ENCODE measurements around the gene GALNT16. TPM values are rescaled to one million over a fixed set of nuclear protein-coding genes. Genes with fewer than 3 reads are reported as not detected.
"Not testable (repeated sequence)": the region's sequence is repeated elsewhere in the genome, so short reads cannot be mapped to it uniquely, and the experiment has no call there.

Gene GALNT16
- total RNA-seq, 1 experiment from 2014 or later: not detected

- DNase-seq (ENCODE audit: low read depth): no peak
- in situ Hi-C loops (cut with HindIII; ENCODE audit: low pct_unique_long_range_greater_than_20kb, low sequenced_read_pairs): no loop called here
Observed at GRCh38 chr14:69274321-69274720, 14.4 kb downstream of the GALNT16 start.

GRCh38 chr14:69275331-69275730 lies 15.4 kb downstream of the GALNT16 start:
- DNase-seq (ENCODE audit: low read depth): no peak
- in situ Hi-C loops (cut with HindIII; ENCODE audit: low pct_unique_long_range_greater_than_20kb, low sequenced_read_pairs): no loop called here

GRCh38 chr14:69277356-69277755 lies 17.4 kb downstream of the GALNT16 start:
- DNase-seq (ENCODE audit: low read depth); in situ Hi-C loops (cut with HindIII; ENCODE audit: low pct_unique_long_range_greater_than_20kb, low sequenced_read_pairs): not testable (repeated sequence)

DNA sequence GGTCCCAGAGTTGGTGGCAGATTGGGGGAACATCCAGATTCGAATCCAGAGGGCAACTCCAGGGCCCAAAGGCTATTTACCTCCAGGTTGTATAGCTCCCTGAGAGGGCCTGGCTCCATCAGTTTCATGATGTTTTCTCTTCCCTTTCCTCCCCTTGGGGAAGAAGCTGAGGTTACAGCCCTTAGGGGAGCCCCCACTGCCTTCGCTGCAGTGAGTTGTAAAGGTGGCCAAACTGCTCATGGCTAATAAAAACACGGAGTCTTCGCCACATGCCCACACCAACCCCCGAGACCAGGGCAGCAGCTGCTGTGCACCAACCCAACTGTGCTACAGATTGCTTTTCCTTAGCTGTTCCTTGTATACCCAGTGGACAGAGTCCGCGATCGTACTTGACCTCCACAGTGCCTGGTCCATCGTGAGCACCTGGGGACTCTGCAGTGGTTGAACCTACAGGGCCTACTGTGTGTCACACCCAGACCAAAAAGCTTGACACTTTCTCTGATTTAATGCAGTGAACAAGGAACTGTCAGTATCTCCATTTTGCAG lies 20.9 kb downstream of the GALNT16 start:
- no peak for DNase-seq (ENCODE audit: low read depth)
- in situ Hi-C loops (cut with HindIII; ENCODE audit: low pct_unique_long_range_greater_than_20kb, low sequenced_read_pairs): no loop called here

- in situ Hi-C loops (cut with HindIII; ENCODE audit: low pct_unique_long_range_greater_than_20kb, low sequenced_read_pairs): no loop called here
- no peak for DNase-seq (ENCODE audit: low read depth)
Observed at GRCh38 chr14:69281450-69282169, 21.7 kb downstream of the GALNT16 start.

- in situ Hi-C loops (cut with HindIII; ENCODE audit: low pct_unique_long_range_greater_than_20kb, low sequenced_read_pairs): no loop called here
- no peak for DNase-seq (ENCODE audit: low read depth)
Observed at GRCh38 chr14:69282448-69282847, 22.5 kb downstream of the GALNT16 start.

DNA sequence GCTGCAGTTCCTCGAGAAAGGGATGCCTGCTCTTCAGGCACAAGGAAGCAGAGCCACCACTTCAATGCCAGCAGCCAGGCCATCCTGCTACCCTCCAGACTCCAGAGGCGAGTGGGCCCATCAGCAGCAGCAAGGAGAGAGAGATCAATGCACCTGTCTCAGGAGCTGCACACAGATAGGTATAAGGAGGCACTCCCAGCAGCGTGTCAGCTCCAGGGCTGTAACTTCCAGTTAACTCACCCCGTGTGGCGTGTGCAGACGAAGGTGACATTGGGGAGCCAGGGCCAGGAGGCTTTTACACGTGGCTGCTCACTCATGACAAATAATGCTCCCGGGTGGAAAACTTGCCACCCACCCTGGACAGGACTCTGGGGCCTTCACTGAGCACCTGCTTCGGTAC lies 24.2 kb downstream of the GALNT16 start:
- DNase-seq (ENCODE audit: low read depth): no peak
- in situ Hi-C loops (cut with HindIII; ENCODE audit: low pct_unique_long_range_greater_than_20kb, low sequenced_read_pairs): no loop called here

DNA sequence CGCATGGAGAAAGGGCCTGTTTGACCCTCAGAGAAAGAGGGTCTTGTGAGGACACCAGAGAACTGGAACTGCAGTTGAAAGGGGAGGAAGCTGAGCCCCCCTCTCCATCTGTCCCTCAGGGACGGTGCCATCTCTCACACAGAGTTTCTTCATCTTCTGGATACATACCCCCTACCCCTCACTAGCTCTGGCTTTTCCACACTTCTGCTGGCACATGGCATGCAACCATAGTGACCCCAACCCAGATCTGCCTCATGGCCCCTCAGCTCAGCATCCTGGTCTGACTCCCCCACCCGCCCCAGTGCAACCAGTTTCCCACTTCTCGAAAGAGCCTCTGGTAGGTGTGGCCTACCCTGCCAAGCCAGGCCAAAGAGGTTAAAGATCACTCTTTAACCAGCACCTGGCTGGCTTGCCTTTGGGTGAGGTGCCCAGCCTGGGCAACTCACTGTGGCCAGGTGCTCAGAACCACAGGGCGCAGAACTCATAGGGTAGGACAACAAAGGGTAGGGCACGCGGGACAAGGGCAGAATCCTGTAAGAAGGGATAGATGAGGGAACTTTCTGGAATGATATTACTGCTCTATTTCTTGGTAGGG lies 25.8 kb downstream of the GALNT16 start:
- DNase-seq (ENCODE audit: low read depth): no peak

GRCh38 chr14:69287098-69288010 lies 27.4 kb downstream of the GALNT16 start:
- DNase-seq (ENCODE audit: low read depth): no peak
- in situ Hi-C loops (cut with HindIII; ENCODE audit: low pct_unique_long_range_greater_than_20kb, low sequenced_read_pairs): no loop called here

More for the DNA sequence above, 25.8 kb downstream of the GALNT16 start:
- in situ Hi-C loops (cut with HindIII; ENCODE audit: low pct_unique_long_range_greater_than_20kb, low sequenced_read_pairs): no loop called here

DNA sequence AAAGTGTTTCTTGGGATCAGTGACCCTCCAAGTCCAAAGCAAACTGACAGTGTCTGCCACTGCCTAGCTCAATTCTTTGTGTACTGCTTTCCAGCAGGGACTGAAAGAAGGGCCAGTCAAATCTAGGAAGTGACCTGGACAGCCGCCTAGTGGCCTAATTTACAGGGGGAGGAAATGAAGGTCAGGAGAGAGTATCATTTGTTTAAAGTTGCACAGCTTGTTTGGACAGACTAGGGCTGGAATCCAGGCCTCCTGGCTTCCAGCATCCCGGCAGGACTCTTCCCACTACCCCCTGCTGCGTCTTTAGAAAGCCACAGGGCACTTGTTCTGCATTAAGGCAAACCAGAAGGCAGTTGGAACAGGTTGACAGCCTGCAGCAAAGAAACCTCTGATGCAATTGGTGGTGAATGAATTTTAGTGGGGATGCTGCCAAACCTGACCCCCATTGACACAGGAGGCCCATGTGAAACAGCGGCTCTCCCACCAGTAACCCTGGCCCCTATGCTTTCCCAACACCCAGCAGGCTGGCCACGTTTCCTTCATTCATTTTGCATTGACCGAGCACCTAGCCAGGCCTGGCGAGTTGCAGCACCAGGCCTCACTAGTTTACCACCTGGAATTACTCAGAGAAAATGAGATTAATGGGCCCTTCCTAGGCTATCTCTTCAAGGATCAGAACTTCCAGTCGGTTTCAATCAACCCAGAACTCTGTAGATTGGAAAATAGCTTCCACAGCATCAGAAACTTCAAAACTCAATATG lies 28.2 kb downstream of the GALNT16 start:
- in situ Hi-C loops (cut with HindIII; ENCODE audit: low pct_unique_long_range_greater_than_20kb, low sequenced_read_pairs): no loop called here
- DNase-seq (ENCODE audit: low read depth): no peak

GRCh38 chr14:69288956-69289705 lies 29.2 kb downstream of the GALNT16 start:
- in situ Hi-C loops (cut with HindIII; ENCODE audit: low pct_unique_long_range_greater_than_20kb, low sequenced_read_pairs): no loop called here
- DNase-seq (ENCODE audit: low read depth): no peak

DNA sequence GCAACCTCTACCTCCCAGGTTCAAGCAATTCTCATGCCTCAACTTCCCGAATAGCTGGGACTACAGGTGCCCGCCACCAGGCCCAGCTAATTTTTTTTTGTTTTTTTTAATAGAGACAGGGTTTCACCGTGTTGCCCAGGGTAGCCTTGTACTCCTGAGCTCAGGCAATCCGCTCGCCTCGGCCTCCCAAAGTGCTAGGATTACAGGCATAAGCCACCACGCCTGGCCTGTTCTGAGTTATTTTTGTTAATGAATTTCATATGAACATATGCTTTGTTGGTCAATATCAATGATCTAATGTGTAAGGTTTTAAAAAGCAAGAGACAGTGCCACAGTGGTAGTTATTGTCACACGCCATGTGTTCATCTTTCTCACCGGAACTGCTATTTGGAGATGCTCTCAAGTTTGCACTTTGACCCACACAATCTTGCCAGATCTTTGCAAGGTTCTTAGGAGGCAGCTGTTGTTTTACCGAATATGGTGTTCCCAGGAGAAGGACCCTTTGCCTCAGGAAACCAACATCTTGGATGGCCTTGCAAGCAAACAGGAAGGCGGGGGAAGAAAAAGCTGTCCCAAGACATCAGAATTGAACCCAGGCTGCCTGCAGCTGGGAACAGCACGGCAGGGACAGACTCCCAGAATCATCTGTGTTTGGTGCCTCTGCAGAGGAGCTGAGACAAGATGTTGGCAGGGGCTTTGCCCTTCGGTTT lies 30.0 kb downstream of the GALNT16 start:
- no peak for DNase-seq (ENCODE audit: low read depth)
- in situ Hi-C loops (cut with HindIII; ENCODE audit: low pct_unique_long_range_greater_than_20kb, low sequenced_read_pairs): no loop called here

DNA sequence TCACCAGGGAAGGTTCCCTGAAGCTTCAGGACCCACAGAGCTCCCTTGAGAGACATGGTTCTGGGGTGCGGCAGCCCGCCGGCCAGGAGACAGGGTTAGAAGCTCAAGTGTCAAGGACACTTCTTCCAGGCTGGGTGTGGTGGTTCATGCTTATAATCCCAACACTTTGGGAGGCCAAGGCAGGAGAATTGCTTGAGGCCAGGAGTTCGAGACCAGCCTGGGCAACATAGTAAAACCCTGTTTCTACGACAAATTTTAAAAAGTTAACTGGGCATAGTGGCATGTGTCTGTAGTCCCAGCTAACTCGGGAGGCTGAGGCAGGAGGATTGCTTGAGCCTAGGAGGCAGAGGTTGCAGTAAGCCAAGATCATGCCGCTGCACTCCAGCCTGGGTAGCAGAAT lies 30.9 kb downstream of the GALNT16 start:
- DNase-seq (ENCODE audit: low read depth); in situ Hi-C loops (cut with HindIII; ENCODE audit: low pct_unique_long_range_greater_than_20kb, low sequenced_read_pairs): not testable (repeated sequence)

- in situ Hi-C loops (cut with HindIII; ENCODE audit: low pct_unique_long_range_greater_than_20kb, low sequenced_read_pairs): no loop called here
- DNase-seq (ENCODE audit: low read depth): no peak
Observed at GRCh38 chr14:69291396-69291795, 31.4 kb downstream of the GALNT16 start.

- in situ Hi-C loops (cut with HindIII; ENCODE audit: low pct_unique_long_range_greater_than_20kb, low sequenced_read_pairs): no loop called here
- peak; percentile 17 for DNase-seq (ENCODE audit: low read depth)
Observed at GRCh38 chr14:69291891-69292561, 32.1 kb downstream of the GALNT16 start.

Measured in Caki2 (cell line).